Renal pelvis (tissue), 3 donors: Measurements from ENCODE around the gene KCNMB1. TPM values are rescaled to one million over a fixed set of nuclear protein-coding genes. Genes with fewer than 3 reads are reported as not detected.

Experiments
- polyA plus RNA-seq, 3 donors: library from polyadenylated mRNA; unstranded; fragments of 120-200 nt; gene quantifications; one replicate each; pipeline ENCODE4 v1.2.1, GENCODE V29; 2013; ENCODE audit not compliant: insufficient read length in 3 of 3

Gene KCNMB1
- polyA plus RNA-seq, 3 donors = 1.3 to 2.1 (median 2.1) TPM

Other genes starting within 250 kb of the KCNMB1 start
- under 1 TPM; 0.11 to 0.24 (median 0.22) TPM for gene C5orf58, start 156.4 kb downstream of the KCNMB1 start, polyA plus RNA-seq
- 1 to 10 TPM; 2.7 to 3.1 (median 3.0) TPM for gene LCP2, start 91.6 kb downstream of the KCNMB1 start, polyA plus RNA-seq
- 10 to 100 TPM in 2 of 3 donors, 1 to 10 TPM in 1; 9.9 to 12.1 (median 10.2) TPM for gene KCNIP1, start 114.7 kb upstream of the KCNMB1 start, polyA plus RNA-seq